ENCODE results near the gene CD80. TPM values are rescaled to one million over a fixed set of nuclear protein-coding genes. Genes with fewer than 3 reads are reported as not detected.
A peak's percentile ranks its signal among the peaks of the same experiment; 100 is the strongest.

CD80 gene
- total RNA-seq, 6 experiments from 2014 or later, result 0.26 to 1.3 (median 0.51) TPM

DNA sequence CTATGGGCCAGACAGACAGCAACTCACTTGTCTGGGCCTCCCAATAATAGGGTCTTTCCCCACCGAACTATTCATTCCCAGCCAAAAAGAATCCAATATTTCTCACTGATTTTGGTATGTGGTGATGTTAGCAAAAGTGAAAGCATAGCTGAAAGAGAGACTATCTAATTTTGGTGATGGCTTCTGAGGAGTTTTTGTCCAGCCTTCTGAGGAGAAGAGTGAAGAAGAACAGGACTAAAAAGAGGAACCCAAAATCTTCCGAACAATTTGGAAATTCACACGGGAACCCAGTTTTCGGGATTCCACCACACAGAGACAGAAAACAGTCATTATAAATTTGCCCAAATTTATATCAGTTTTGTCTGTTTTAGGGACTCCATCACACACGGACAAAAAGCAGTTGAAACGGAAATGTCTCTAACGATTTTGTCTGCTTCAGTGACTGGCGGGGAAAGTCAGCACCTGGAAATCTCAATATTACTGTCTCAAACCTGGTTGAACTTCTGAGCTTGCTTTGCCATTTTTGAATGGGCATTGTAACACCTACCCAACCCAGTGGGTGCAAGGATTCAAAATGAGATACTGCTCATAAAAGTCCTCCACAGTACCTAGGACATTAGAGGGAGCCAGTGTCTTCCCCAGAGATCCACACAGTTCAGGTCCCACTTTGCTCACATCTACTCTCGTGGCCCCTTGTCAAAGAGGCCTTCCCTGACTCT is 9.1 kb downstream of the CD80 start:
- Histone ChIP-seq H3K4me3 (no peak overlapping the region), H3K36me3 (no peaks in the 10 kb centered on the region), H3K27ac (no peak overlapping the region), H3K4me1 (no peaks in the 10 kb centered on the region), H3K9me3 (no peaks in the 10 kb centered on the region), H3K27me3 (no peaks in the 10 kb centered on the region)
- DNase-seq (no peak), ATAC-seq (no peak)
- TF ChIP-seq, protein P1, sequence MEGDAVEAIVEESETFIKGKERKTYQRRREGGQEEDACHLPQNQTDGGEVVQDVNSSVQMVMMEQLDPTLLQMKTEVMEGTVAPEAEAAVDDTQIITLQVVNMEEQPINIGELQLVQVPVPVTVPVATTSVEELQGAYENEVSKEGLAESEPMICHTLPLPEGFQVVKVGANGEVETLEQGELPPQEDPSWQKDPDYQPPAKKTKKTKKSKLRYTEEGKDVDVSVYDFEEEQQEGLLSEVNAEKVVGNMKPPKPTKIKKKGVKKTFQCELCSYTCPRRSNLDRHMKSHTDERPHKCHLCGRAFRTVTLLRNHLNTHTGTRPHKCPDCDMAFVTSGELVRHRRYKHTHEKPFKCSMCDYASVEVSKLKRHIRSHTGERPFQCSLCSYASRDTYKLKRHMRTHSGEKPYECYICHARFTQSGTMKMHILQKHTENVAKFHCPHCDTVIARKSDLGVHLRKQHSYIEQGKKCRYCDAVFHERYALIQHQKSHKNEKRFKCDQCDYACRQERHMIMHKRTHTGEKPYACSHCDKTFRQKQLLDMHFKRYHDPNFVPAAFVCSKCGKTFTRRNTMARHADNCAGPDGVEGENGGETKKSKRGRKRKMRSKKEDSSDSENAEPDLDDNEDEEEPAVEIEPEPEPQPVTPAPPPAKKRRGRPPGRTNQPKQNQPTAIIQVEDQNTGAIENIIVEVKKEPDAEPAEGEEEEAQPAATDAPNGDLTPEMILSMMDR (IDR thresholded peaks at IDR 0.05), result no peak
- TF ChIP-seq POLR2A (IDR thresholded peaks at IDR 0.05), result no peak
- 90% methylated on average over 6 of the region's 9 CpGs for WGBS (ENCODE audit: insufficient coverage, low coverage, low lambda C conversion rate, missing lambda C conversion rate)
- intact Hi-C loops (cut with DNase I), result no loop called here

DNA sequence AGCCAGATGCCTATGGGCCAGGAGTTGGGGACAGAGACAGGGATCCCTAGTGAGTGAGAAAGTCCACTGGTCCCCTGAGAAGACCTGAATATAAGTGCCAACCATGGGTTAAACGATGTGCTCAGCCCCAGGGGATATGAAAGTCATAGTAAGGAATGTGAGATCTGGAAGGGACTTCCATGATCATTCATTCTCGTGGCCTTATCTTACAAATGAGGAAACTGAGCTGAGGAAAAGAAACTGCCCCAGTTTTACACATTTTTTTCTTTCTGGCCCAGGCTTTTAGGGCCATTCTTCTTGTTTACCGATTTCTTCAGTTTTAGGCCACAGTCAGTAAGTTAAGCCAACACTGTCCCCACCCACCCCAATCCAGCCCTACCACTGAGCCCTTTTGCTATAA is 11.1 kb downstream of the CD80 start:
- no peaks in the 10 kb centered on the region for H3K36me3 ChIP-seq
- 44% methylated on average over 1 of the region's 3 CpGs for WGBS (ENCODE audit: insufficient coverage, low coverage, low lambda C conversion rate, missing lambda C conversion rate)
- no peak for TF ChIP-seq POLR2A (IDR thresholded peaks at IDR 0.05)
- TF ChIP-seq, protein P1 (IDR thresholded peaks at IDR 0.05), result no peak
- ATAC-seq (peak in 1 of 4 donors; percentile 32), DNase-seq (no peak)
- H3K4me3 ChIP-seq, result no peak overlapping the region
- H3K27ac ChIP-seq, result no peak overlapping the region
- intact Hi-C loops (cut with DNase I), result no loop called here
- no peaks in the 10 kb centered on the region for H3K4me1 ChIP-seq
- H3K9me3 ChIP-seq, result no peaks in the 10 kb centered on the region
- no peaks in the 10 kb centered on the region for H3K27me3 ChIP-seq

DNA sequence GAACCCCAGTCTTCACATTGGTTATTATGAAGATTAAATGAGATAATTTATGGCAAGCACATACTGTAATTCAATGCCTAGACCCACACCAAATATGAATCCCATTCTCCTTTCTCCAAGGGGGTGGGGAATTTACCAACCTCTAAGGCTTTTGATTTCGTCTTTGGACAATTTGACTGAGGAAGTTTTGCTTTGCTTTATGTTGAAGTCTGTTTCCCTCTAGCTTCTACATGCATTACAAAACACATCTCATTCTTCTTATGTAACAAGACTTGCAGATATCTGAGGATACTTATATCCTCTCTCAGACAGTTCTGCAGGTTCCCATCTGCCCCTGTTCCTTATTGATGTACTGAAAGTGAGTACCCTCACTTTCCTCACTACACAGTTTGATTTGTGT is 12.2 kb downstream of the CD80 start:
- WGBS (ENCODE audit: insufficient coverage, low coverage, low lambda C conversion rate, missing lambda C conversion rate), result 60% methylated on average over 1 of the region's 1 CpG
- Histone ChIP-seq H3K27me3 (no peaks in the 10 kb centered on the region), H3K36me3 (no peaks in the 10 kb centered on the region), H3K4me3 (no peak overlapping the region), H3K9me3 (no peaks in the 10 kb centered on the region), H3K27ac (no peak overlapping the region), H3K4me1 (no peaks in the 10 kb centered on the region)
- DNase-seq (no peak), ATAC-seq (no peak)
- TF ChIP-seq POLR2A (IDR thresholded peaks at IDR 0.05), result no peak
- TF ChIP-seq, protein P1 (IDR thresholded peaks at IDR 0.05), result no peak
- intact Hi-C loops (cut with DNase I), result no loop called here

DNA sequence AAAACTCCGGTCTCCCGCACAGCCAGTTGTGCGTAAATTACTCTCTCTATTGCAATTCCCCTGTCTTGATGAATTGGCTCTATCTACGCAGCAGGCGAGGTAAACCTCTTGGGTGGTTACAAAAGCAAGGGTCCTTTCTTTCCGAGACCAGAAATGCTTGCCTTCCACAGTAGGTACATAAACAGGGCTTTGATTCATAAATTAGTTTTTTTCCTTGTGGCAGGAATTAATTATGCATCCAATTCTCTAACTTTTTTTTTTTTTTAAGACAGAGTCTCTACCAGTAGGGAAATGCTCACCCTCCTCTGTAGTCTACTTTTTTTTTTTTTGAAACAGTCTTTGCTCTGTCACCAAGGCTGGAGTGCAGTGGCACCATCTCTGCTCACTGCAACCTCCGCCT is 16.3 kb downstream of the CD80 start:
- no peak for TF ChIP-seq POLR2A (IDR thresholded peaks at IDR 0.05)
- TF ChIP-seq, protein P1 (IDR thresholded peaks at IDR 0.05), result no peak
- no peak for ATAC-seq
- intact Hi-C loops (cut with DNase I), result no loop called here
- WGBS (ENCODE audit: insufficient coverage, low coverage, low lambda C conversion rate, missing lambda C conversion rate), result 95% methylated on average over 7 of the region's 7 CpGs
- H3K36me3 ChIP-seq, result no peaks in the 10 kb centered on the region
- H3K4me1 ChIP-seq, result no peaks in the 10 kb centered on the region
- H3K9me3 ChIP-seq, result no peaks in the 10 kb centered on the region
- H3K27ac ChIP-seq, result no peak overlapping the region
- H3K4me3 ChIP-seq, result no peak overlapping the region
- no peaks in the 10 kb centered on the region for H3K27me3 ChIP-seq
- DNase-seq, result no peak

All from right lobe of liver (tissue), 6 donors.